ENCODE measurements around the gene SOBP.

DNA sequence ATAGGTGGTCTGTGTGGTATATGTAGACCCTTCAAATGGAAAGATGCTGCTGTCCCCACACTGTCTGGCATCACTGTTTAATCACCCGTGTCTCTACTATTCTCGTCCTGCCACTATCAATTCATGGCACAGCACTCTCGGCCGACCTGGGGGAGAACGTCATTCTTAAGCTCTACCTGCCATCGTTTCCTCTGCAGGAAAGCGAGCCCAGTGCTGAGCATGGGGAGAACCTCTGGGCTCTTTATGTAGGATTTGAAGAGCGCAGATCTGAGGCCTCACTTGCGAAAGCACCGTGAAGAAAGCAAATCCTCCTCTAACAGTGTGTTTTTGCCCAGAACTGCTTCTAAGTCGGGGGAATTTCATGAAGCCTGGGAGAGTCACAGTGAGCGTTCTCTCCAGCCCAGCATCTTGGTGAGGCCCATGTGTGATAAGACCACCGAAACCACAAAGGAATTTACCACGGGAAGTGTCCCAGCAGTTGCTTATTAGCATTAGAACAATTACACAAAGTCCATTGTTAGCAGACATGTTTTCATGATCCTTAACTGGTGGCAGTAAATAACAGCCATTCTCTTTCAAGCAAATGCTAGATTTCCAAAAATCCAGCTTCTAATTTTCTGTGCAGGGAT is 209.9 kb downstream of the SOBP start:
- no peak for TF ChIP-seq CTCF (IDR thresholded peaks at IDR 0.05)
- no peak for TF ChIP-seq POLR2A (IDR thresholded peaks at IDR 0.05)
